Dendritic cell treated with granulocyte-macrophage colony-stimulating factor and Interleukin-4, amounts not matched to agents 40 ng/mL and 50 ng/mL, for 4 days (primary cell): Measurements from ENCODE around the gene PHLDB2.
A peak's percentile ranks its signal among the peaks of the same experiment; 100 is the strongest.

Experiments used
- H3K27ac Mint-ChIP-seq: one replicate; pipeline ENCODE4 v1.8.0; 2022; ENCODE audit warnings: mild to moderate bottlenecking, mixed read lengths
- H3K27me3 Mint-ChIP-seq: one replicate; pipeline ENCODE4 v1.8.0; 2022; ENCODE audit warnings: mild to moderate bottlenecking, mixed read lengths
- H3K36me3 Mint-ChIP-seq: one replicate; pipeline ENCODE4 v1.8.0; 2022; ENCODE audit warnings: low read depth, mixed read lengths
- H3K4me1 Mint-ChIP-seq: one replicate; pipeline ENCODE4 v1.8.0; 2022; ENCODE audit warnings: low read depth, mixed read lengths
- H3K4me3 Mint-ChIP-seq: one replicate; pipeline ENCODE4 v1.8.0; 2022; ENCODE audit warnings: mild to moderate bottlenecking, moderate library complexity, mixed read lengths
- H3K9me3 Mint-ChIP-seq: one replicate; pipeline ENCODE4 v1.8.0; 2022; ENCODE audit warnings: mixed read lengths
- intact Hi-C: fragments of 100-400 bp; cut with micrococcal nuclease; formaldehyde crosslinking; loops from one replicate; pipeline ENCODE4 v1.15.0; 2022

The PHLDB2 gene

GRCh38 chr3:111858642-111859041 is 423 bp upstream of the PHLDB2 start:
- intact Hi-C loops, result no loop called here
- Mint-ChIP-seq H3K27me3 (peaks cover 56% of the 10 kb centered on the region), H3K27ac (no peak overlapping the region), H3K36me3 (no peaks in the 10 kb centered on the region), H3K4me1 (peaks cover 22% of the 10 kb centered on the region), H3K4me3 (no peak overlapping the region), H3K9me3 (no peaks in the 10 kb centered on the region)

- intact Hi-C loops, result loop anchor here (2.0 to 5.0 kb wide), 2 partner anchors 107 to 143 kb away; no protein-coding TSS in a partner anchor
- H3K4me3 Mint-ChIP-seq, result peak overlapping the region; percentile 72
- no peaks in the 10 kb centered on the region for H3K36me3 Mint-ChIP-seq
- H3K4me1 Mint-ChIP-seq, result peaks cover 22% of the 10 kb centered on the region
- peaks cover 54% of the 10 kb centered on the region for H3K27me3 Mint-ChIP-seq
- H3K9me3 Mint-ChIP-seq, result no peaks in the 10 kb centered on the region
- H3K27ac Mint-ChIP-seq, result peak overlapping the region; percentile 16
Observed at GRCh38 chr3:111859974-111860859, 1.2 kb downstream of the PHLDB2 start.

- Mint-ChIP-seq H3K36me3 (no peaks in the 10 kb centered on the region), H3K4me1 (peaks cover 22% of the 10 kb centered on the region), H3K9me3 (no peaks in the 10 kb centered on the region), H3K4me3 (no peak overlapping the region), H3K27me3 (peaks cover 53% of the 10 kb centered on the region), H3K27ac (no peak overlapping the region)
- intact Hi-C loops, result loop anchor here (2.0 to 5.0 kb wide), 2 partner anchors 106 to 145 kb away; no protein-coding TSS in a partner anchor
Observed at GRCh38 chr3:111861391-111861790, 2.3 kb downstream of the PHLDB2 start.

- H3K4me3 Mint-ChIP-seq, result no peak overlapping the region
- H3K27ac Mint-ChIP-seq, result no peak overlapping the region
- H3K27me3 Mint-ChIP-seq, result peaks cover 50% of the 10 kb centered on the region
- H3K36me3 Mint-ChIP-seq, result no peaks in the 10 kb centered on the region
- peaks cover 22% of the 10 kb centered on the region for H3K4me1 Mint-ChIP-seq
- intact Hi-C loops, result loop anchor here (5.0 kb wide), 1 partner anchor 105 kb away; no protein-coding TSS in a partner anchor
- H3K9me3 Mint-ChIP-seq, result no peaks in the 10 kb centered on the region
Observed at GRCh38 chr3:111862415-111862814, 3.4 kb downstream of the PHLDB2 start.

- H3K27ac Mint-ChIP-seq, result no peak overlapping the region
- H3K4me1 Mint-ChIP-seq, result peaks cover 22% of the 10 kb centered on the region
- H3K9me3 Mint-ChIP-seq, result no peaks in the 10 kb centered on the region
- no peak overlapping the region for H3K4me3 Mint-ChIP-seq
- H3K36me3 Mint-ChIP-seq, result no peaks in the 10 kb centered on the region
- peaks cover 44% of the 10 kb centered on the region for H3K27me3 Mint-ChIP-seq
- intact Hi-C loops, result loop anchor here (5.0 kb wide), 1 partner anchor 104 kb away; no protein-coding TSS in a partner anchor
Observed at GRCh38 chr3:111862974-111863373, 3.9 kb downstream of the PHLDB2 start.

GRCh38 chr3:111863942-111864694 is 5.1 kb downstream of the PHLDB2 start:
- H3K4me3 Mint-ChIP-seq, result no peak overlapping the region
- H3K4me1 Mint-ChIP-seq, result peaks cover 17% of the 10 kb centered on the region
- H3K27me3 Mint-ChIP-seq, result peaks cover 35% of the 10 kb centered on the region
- H3K9me3 Mint-ChIP-seq, result no peaks in the 10 kb centered on the region
- H3K36me3 Mint-ChIP-seq, result no peaks in the 10 kb centered on the region
- intact Hi-C loops, result loop anchor here (5.0 kb wide), 1 partner anchor 103 kb away; no protein-coding TSS in a partner anchor
- H3K27ac Mint-ChIP-seq, result no peak overlapping the region

GRCh38 chr3:111864821-111865656 is 6.0 kb downstream of the PHLDB2 start:
- H3K9me3 Mint-ChIP-seq, result no peaks in the 10 kb centered on the region
- H3K27ac Mint-ChIP-seq, result no peak overlapping the region
- peaks cover 8% of the 10 kb centered on the region for H3K4me1 Mint-ChIP-seq
- no peaks in the 10 kb centered on the region for H3K36me3 Mint-ChIP-seq
- intact Hi-C loops, result loop anchor here (5.0 kb wide), 1 partner anchor 102 kb away; no protein-coding TSS in a partner anchor
- H3K4me3 Mint-ChIP-seq, result no peak overlapping the region
- H3K27me3 Mint-ChIP-seq, result peaks cover 26% of the 10 kb centered on the region

- no peaks in the 10 kb centered on the region for H3K4me1 Mint-ChIP-seq
- intact Hi-C loops, result no loop called here
- peaks cover 3% of the 10 kb centered on the region for H3K27me3 Mint-ChIP-seq
- no peaks in the 10 kb centered on the region for H3K36me3 Mint-ChIP-seq
- no peaks in the 10 kb centered on the region for H3K9me3 Mint-ChIP-seq
- no peak overlapping the region for H3K27ac Mint-ChIP-seq
- H3K4me3 Mint-ChIP-seq, result no peak overlapping the region
Observed at GRCh38 chr3:111867889-111868426, 8.9 kb downstream of the PHLDB2 start.

GRCh38 chr3:111870620-111871019 is 11.6 kb downstream of the PHLDB2 start:
- intact Hi-C loops, result no loop called here
- no peaks in the 10 kb centered on the region for H3K4me1 Mint-ChIP-seq
- no peak overlapping the region for H3K27ac Mint-ChIP-seq
- H3K27me3 Mint-ChIP-seq, result no peaks in the 10 kb centered on the region
- no peaks in the 10 kb centered on the region for H3K9me3 Mint-ChIP-seq
- no peaks in the 10 kb centered on the region for H3K36me3 Mint-ChIP-seq
- no peak overlapping the region for H3K4me3 Mint-ChIP-seq

- Mint-ChIP-seq H3K27me3 (no peaks in the 10 kb centered on the region), H3K4me3 (no peak overlapping the region), H3K36me3 (no peaks in the 10 kb centered on the region), H3K9me3 (no peaks in the 10 kb centered on the region), H3K27ac (no peak overlapping the region), H3K4me1 (no peaks in the 10 kb centered on the region)
- intact Hi-C loops, result no loop called here
Observed at GRCh38 chr3:111871809-111872623, 13.0 kb downstream of the PHLDB2 start.

- intact Hi-C loops, result no loop called here
- no peaks in the 10 kb centered on the region for H3K27me3 Mint-ChIP-seq
- H3K27ac Mint-ChIP-seq, result no peak overlapping the region
- no peaks in the 10 kb centered on the region for H3K36me3 Mint-ChIP-seq
- no peaks in the 10 kb centered on the region for H3K4me1 Mint-ChIP-seq
- no peaks in the 10 kb centered on the region for H3K9me3 Mint-ChIP-seq
- no peak overlapping the region for H3K4me3 Mint-ChIP-seq
Observed at GRCh38 chr3:111872979-111873378, 13.9 kb downstream of the PHLDB2 start.

- intact Hi-C loops, result no loop called here
- Mint-ChIP-seq H3K36me3 (no peaks in the 10 kb centered on the region), H3K27me3 (no peaks in the 10 kb centered on the region), H3K27ac (no peak overlapping the region), H3K9me3 (peaks cover under 1% of the 10 kb centered on the region), H3K4me3 (no peak overlapping the region), H3K4me1 (no peaks in the 10 kb centered on the region)
Observed at GRCh38 chr3:111874177-111874820, 15.2 kb downstream of the PHLDB2 start.
